ENCODE measurements around the gene ARL4A. TPM values are rescaled to one million over a fixed set of nuclear protein-coding genes. Genes with fewer than 3 reads are reported as not detected.
"Not testable (repeated sequence)": the region's sequence is repeated elsewhere in the genome, so short reads cannot be mapped to it uniquely, and the experiment has no call there.

Gene ARL4A
- total RNA-seq, 1 experiment from 2014 or later: 32.2 TPM

GRCh38 chr7:12655161-12655560 is 32.3 kb upstream of the ARL4A start:
- DNase-seq (ENCODE audit: low read depth, low spot score): no peak
- in situ Hi-C loops (cut with HindIII; ENCODE audit: low pct_unique_long_range_greater_than_20kb, low sequenced_read_pairs): no loop called here

- DNase-seq (ENCODE audit: low read depth, low spot score); in situ Hi-C loops (cut with HindIII; ENCODE audit: low pct_unique_long_range_greater_than_20kb, low sequenced_read_pairs): not testable (repeated sequence)
Observed at GRCh38 chr7:12660423-12660822, 27.0 kb upstream of the ARL4A start.

- in situ Hi-C loops (cut with HindIII; ENCODE audit: low pct_unique_long_range_greater_than_20kb, low sequenced_read_pairs); DNase-seq (ENCODE audit: low read depth, low spot score): not testable (repeated sequence)
Observed at GRCh38 chr7:12660986-12661385, 26.4 kb upstream of the ARL4A start.

- in situ Hi-C loops (cut with HindIII; ENCODE audit: low pct_unique_long_range_greater_than_20kb, low sequenced_read_pairs): no loop called here
Observed at GRCh38 chr7:12661581-12661980, 25.9 kb upstream of the ARL4A start.

GRCh38 chr7:12670000-12670729 is 17.3 kb upstream of the ARL4A start:
- peak; percentile 39 for DNase-seq (ENCODE audit: low read depth, low spot score)
- in situ Hi-C loops (cut with HindIII; ENCODE audit: low pct_unique_long_range_greater_than_20kb, low sequenced_read_pairs): no loop called here

More at GRCh38 chr7:12661581-12661980, 25.9 kb upstream of the ARL4A start:
- no peak for DNase-seq (ENCODE audit: low read depth, low spot score)

- DNase-seq (ENCODE audit: low read depth, low spot score): no peak
- in situ Hi-C loops (cut with HindIII; ENCODE audit: low pct_unique_long_range_greater_than_20kb, low sequenced_read_pairs): no loop called here
Observed at GRCh38 chr7:12670743-12671520, 16.5 kb upstream of the ARL4A start.

GRCh38 chr7:12673436-12673835 is 14.0 kb upstream of the ARL4A start:
- DNase-seq (ENCODE audit: low read depth, low spot score); in situ Hi-C loops (cut with HindIII; ENCODE audit: low pct_unique_long_range_greater_than_20kb, low sequenced_read_pairs): not testable (repeated sequence)

DNA sequence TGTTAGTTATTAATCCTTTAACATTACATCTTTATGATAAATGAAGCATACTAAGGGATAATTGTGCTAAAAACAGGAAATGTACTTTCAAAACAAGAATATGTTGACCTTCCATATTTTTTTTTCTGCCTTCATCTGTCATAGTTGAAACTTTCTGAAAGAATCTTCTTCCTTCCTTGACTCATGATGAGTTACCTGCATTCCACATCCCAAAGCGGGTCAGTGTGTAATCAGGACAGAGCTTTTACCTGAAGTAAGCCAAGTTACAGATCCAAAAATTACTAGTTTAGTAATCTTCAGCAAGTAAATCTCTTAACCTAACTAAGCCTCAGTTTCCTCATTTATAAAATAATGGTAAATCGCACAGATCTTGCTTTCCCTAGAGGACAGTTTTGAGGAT is 13.4 kb upstream of the ARL4A start:
- in situ Hi-C loops (cut with HindIII; ENCODE audit: low pct_unique_long_range_greater_than_20kb, low sequenced_read_pairs): no loop called here
- DNase-seq (ENCODE audit: low read depth, low spot score): no peak

GRCh38 chr7:12674861-12675260 is 12.6 kb upstream of the ARL4A start:
- in situ Hi-C loops (cut with HindIII; ENCODE audit: low pct_unique_long_range_greater_than_20kb, low sequenced_read_pairs): no loop called here
- peak; percentile 85 for DNase-seq (ENCODE audit: low read depth, low spot score)

DNA sequence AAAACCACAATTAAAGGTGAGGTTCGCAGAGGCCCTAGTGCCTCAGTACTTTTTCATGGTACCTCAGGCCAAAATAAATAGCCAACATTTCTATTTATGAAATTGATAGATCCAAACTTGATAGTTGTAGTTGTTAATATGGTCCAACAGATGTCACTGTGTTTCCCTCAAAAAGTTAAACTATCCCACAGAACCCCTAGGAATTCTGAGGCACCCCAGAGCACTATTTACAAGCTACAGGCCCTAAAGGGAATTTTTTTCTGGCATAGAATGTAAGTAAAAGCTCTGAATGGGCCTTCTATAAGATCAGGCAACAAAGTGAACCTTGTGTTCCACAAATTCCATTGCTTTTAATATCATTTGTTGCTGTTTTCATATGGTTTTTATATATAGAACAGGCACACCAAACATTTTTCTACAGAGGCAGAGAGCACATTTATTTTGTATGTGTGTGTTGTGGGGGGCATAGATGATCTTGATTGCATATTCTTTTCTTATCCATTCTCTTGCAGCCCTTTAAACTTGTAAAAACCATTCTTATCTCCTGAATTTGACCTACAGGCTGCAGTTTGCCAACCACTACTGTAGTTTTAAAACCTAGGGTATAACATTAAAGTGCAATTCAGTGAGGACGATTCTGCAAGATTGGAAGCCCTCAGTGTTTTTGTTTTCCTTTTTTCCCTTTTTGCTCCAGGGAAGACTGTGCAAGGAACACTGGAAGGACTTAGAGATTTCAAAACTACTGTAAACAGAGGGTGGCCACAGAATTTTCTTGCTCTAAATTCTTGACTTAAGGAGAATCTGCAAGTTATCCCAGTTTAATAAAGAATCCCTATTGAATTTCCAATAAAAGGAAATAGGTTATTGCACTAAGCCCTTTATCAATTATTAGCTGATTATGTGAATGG is 3.5 kb upstream of the ARL4A start:
- peak; percentile 79 for DNase-seq (ENCODE audit: low read depth, low spot score)
- in situ Hi-C loops (cut with HindIII; ENCODE audit: low pct_unique_long_range_greater_than_20kb, low sequenced_read_pairs): no loop called here

- in situ Hi-C loops (cut with HindIII; ENCODE audit: low pct_unique_long_range_greater_than_20kb, low sequenced_read_pairs): no loop called here
- no peak for DNase-seq (ENCODE audit: low read depth, low spot score)
Observed at GRCh38 chr7:12684733-12685132, 2.7 kb upstream of the ARL4A start.

- DNase-seq (ENCODE audit: low read depth, low spot score): peak; percentile 92
- in situ Hi-C loops (cut with HindIII; ENCODE audit: low pct_unique_long_range_greater_than_20kb, low sequenced_read_pairs): no loop called here
Observed at GRCh38 chr7:12685550-12685949, 1.9 kb upstream of the ARL4A start.

- in situ Hi-C loops (cut with HindIII; ENCODE audit: low pct_unique_long_range_greater_than_20kb, low sequenced_read_pairs): no loop called here
- peak; percentile 99 for DNase-seq (ENCODE audit: low read depth, low spot score)
Observed at GRCh38 chr7:12686234-12686890, 1.1 kb upstream of the ARL4A start.

GRCh38 chr7:12687718-12688171 is 312 bp downstream of the ARL4A start:
- no peak for DNase-seq (ENCODE audit: low read depth, low spot score)
- in situ Hi-C loops (cut with HindIII; ENCODE audit: low pct_unique_long_range_greater_than_20kb, low sequenced_read_pairs): no loop called here

DNA sequence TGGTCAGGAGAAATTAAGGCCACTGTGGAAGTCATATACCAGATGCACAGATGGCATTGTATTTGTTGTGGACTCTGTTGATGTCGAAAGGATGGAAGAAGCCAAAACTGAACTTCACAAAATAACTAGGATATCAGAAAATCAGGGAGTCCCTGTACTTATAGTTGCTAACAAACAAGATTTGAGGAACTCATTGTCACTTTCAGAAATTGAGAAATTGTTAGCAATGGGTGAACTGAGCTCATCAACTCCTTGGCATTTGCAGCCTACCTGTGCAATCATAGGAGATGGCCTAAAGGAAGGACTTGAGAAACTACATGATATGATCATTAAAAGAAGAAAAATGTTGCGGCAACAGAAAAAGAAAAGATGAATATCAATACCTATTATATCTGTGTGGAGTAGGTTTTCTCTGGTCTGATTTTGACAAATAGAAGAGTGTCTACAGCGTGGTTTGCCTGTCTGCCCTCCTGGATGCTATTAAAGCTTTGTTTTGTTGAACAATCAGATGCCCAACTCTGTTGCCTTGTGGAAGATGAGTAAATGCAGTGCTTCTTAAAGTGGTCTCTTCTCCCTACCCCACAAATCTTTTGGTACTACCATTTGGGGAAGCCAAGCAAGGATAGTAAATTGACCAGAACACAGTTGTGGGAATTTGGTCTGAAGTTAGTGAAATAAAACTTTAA is 1.2 kb downstream of the ARL4A start:
- in situ Hi-C loops (cut with HindIII; ENCODE audit: low pct_unique_long_range_greater_than_20kb, low sequenced_read_pairs); DNase-seq (ENCODE audit: low read depth, low spot score): not testable (repeated sequence)

GRCh38 chr7:12689451-12689850 is 2.0 kb downstream of the ARL4A start:
- in situ Hi-C loops (cut with HindIII; ENCODE audit: low pct_unique_long_range_greater_than_20kb, low sequenced_read_pairs): no loop called here
- no peak for DNase-seq (ENCODE audit: low read depth, low spot score)
